ENCODE data around the gene PRRT3.

The PRRT3 gene

GRCh38 chr3:9951126-9951525 lies 1.1 kb downstream of the PRRT3 start:
- Histone ChIP-seq H3K9me3 (no peaks in the 10 kb centered on the region), H3K4me1 (ENCODE audit: control insufficient read depth in 1 of 2, insufficient read depth in 1 of 2, low read depth in 1 of 2, low read length in 1 of 2) (peaks cover 15 to 16% of the 10 kb centered on the region in 2 experiments), H3K4me3 (ENCODE audit: low read depth in 1 of 2, low read length in 1 of 2) (no peak overlapping the region), H3K27me3 (peaks cover 27% of the 10 kb centered on the region), H3K36me3 (no peaks in the 10 kb centered on the region), H3K27ac (no peak overlapping the region)
- TF ChIP-seq CTCF (IDR thresholded peaks at IDR 0.05): no peak

GRCh38 chr3:9949626-9950025 lies 2.6 kb downstream of the PRRT3 start:
- H3K27ac ChIP-seq: no peak overlapping the region
- H3K27me3 ChIP-seq: peaks cover 27% of the 10 kb centered on the region
- H3K4me3 ChIP-seq (ENCODE audit: low read depth in 1 of 2, low read length in 1 of 2): no peak overlapping the region
- H3K4me1 ChIP-seq (ENCODE audit: control insufficient read depth in 1 of 2, insufficient read depth in 1 of 2, low read depth in 1 of 2, low read length in 1 of 2): peaks cover 19 to 21% of the 10 kb centered on the region in 2 experiments
- no peak for TF ChIP-seq CTCF (IDR thresholded peaks at IDR 0.05)
- no peaks in the 10 kb centered on the region for H3K36me3 ChIP-seq
- H3K9me3 ChIP-seq: no peaks in the 10 kb centered on the region

GRCh38 chr3:9949115-9949514 lies 3.1 kb downstream of the PRRT3 start:
- Histone ChIP-seq H3K36me3 (no peaks in the 10 kb centered on the region), H3K4me1 (ENCODE audit: control insufficient read depth in 1 of 2, insufficient read depth in 1 of 2, low read depth in 1 of 2, low read length in 1 of 2) (peaks cover 19 to 21% of the 10 kb centered on the region in 2 experiments), H3K4me3 (ENCODE audit: low read depth in 1 of 2, low read length in 1 of 2) (no peak overlapping the region), H3K27me3 (peaks cover 27% of the 10 kb centered on the region), H3K9me3 (no peaks in the 10 kb centered on the region), H3K27ac (no peak overlapping the region)
- TF ChIP-seq CTCF (IDR thresholded peaks at IDR 0.05): no peak

GRCh38 chr3:9948586-9948985 lies 3.6 kb downstream of the PRRT3 start:
- H3K9me3 ChIP-seq: no peaks in the 10 kb centered on the region
- no peak for TF ChIP-seq CTCF (IDR thresholded peaks at IDR 0.05)
- no peaks in the 10 kb centered on the region for H3K36me3 ChIP-seq
- H3K4me1 ChIP-seq (ENCODE audit: control insufficient read depth in 1 of 2, insufficient read depth in 1 of 2, low read depth in 1 of 2, low read length in 1 of 2): peaks cover 19 to 21% of the 10 kb centered on the region in 2 experiments
- H3K4me3 ChIP-seq (ENCODE audit: low read depth in 1 of 2, low read length in 1 of 2): no peak overlapping the region
- no peak overlapping the region for H3K27ac ChIP-seq
- peaks cover 27% of the 10 kb centered on the region for H3K27me3 ChIP-seq

- peaks cover 18% of the 10 kb centered on the region for H3K27me3 ChIP-seq
- H3K36me3 ChIP-seq: no peaks in the 10 kb centered on the region
- H3K4me1 ChIP-seq (ENCODE audit: control insufficient read depth in 1 of 2, insufficient read depth in 1 of 2, low read depth in 1 of 2, low read length in 1 of 2): peaks cover 18 to 19% of the 10 kb centered on the region in 2 experiments
- H3K9me3 ChIP-seq: no peaks in the 10 kb centered on the region
- no peak overlapping the region for H3K4me3 ChIP-seq (ENCODE audit: low read depth in 1 of 2, low read length in 1 of 2)
- no peak for TF ChIP-seq CTCF (IDR thresholded peaks at IDR 0.05)
- no peak overlapping the region for H3K27ac ChIP-seq
These were observed 4.9 kb downstream of the PRRT3 start for GRCh38 chr3:9947025-9947995.
